ENCODE data around the gene LTN1.
"Not testable (repeated sequence)": the region's sequence is repeated elsewhere in the genome, so short reads cannot be mapped to it uniquely, and the experiment has no call there.

Gene LTN1

GRCh38 chr21:28992526-28993292 lies at the start of gene LTN1:
Gene LTN1 (minus strand): TSS chr21:28992877. CDS start chr21:28992805, 72 bp downstream.
- DNase-seq = peak; percentile 100

- DNase-seq = no peak
Measured at GRCh38 chr21:29034678-29035077, 42.0 kb upstream of the LTN1 start.

- no peak for DNase-seq
Measured at GRCh38 chr21:29033871-29034270, 41.2 kb upstream of the LTN1 start.

- DNase-seq = no peak
Measured at GRCh38 chr21:29033301-29033700, 40.6 kb upstream of the LTN1 start.

- no peak for DNase-seq
Measured at GRCh38 chr21:29030909-29031308, 38.2 kb upstream of the LTN1 start.

GRCh38 chr21:29029524-29029923 lies 36.8 kb upstream of the LTN1 start:
- no peak for DNase-seq

GRCh38 chr21:29025328-29025713 lies 32.6 kb upstream of the LTN1 start:
- no peak for DNase-seq

- DNase-seq = peak; percentile 99
Measured at GRCh38 chr21:29024474-29025327, 32.0 kb upstream of the LTN1 start, which contains the start of gene USP16. Gene USP16 (plus strand): TSS chr21:29024668. CDS start chr21:29027914, 3,246 bp downstream.

GRCh38 chr21:29022166-29022565 lies 29.5 kb upstream of the LTN1 start:
- DNase-seq = no peak

GRCh38 chr21:29018540-29018939 lies 25.9 kb upstream of the LTN1 start:
- no peak for DNase-seq

GRCh38 chr21:29017639-29018237 lies 25.1 kb upstream of the LTN1 start:
- no peak for DNase-seq

- not testable (repeated sequence) for DNase-seq
Measured at GRCh38 chr21:29011236-29011635, 18.6 kb upstream of the LTN1 start.

GRCh38 chr21:29008367-29008766 lies 15.7 kb upstream of the LTN1 start:
- no peak for DNase-seq

GRCh38 chr21:29007810-29008209 lies 15.1 kb upstream of the LTN1 start:
- no peak for DNase-seq

- DNase-seq = no peak
Measured at GRCh38 chr21:29007135-29007534, 14.5 kb upstream of the LTN1 start.

- no peak for DNase-seq
Measured at GRCh38 chr21:29005696-29006095, 13.0 kb upstream of the LTN1 start.

- DNase-seq = peak; percentile 98
Measured at GRCh38 chr21:29002442-29003144, 9.9 kb upstream of the LTN1 start.

- no peak for DNase-seq
Measured at GRCh38 chr21:28993293-28993629, 584 bp upstream of the LTN1 start.

- no peak for DNase-seq
Measured at GRCh38 chr21:28991861-28992525, 684 bp downstream of the LTN1 start.

- DNase-seq = not testable (repeated sequence)
Measured at GRCh38 chr21:28988146-28988545, 4.5 kb downstream of the LTN1 start.

- no peak for DNase-seq
Measured at GRCh38 chr21:28986677-28987076, 6.0 kb downstream of the LTN1 start.

GRCh38 chr21:28982637-28983036 lies 10.0 kb downstream of the LTN1 start:
- no peak for DNase-seq

Data from eye (tissue), 1 donor.